Measurements from ENCODE around the gene SPATA12. TPM values are rescaled to one million over a fixed set of nuclear protein-coding genes. Genes with fewer than 3 reads are reported as not detected.

SPATA12 gene
- total RNA-seq, 4 donors from 2014 or later = not detected

GRCh38 chr3:57025237-57025636 lies 35.2 kb upstream of the SPATA12 start:
- intact Hi-C loops (cut with DNase I; ENCODE audit: low total_unique reads) = no loop called here
- WGBS, 2 donors (ENCODE audit: low coverage in 1 of 2) = 57% methylated on average over 3 of the region's 3 CpGs; no CpG with 5 or more reads in 1 of the 2 donors
- in situ Hi-C loops (cut with MboI; ENCODE audit: low pct_ligation_motif_present in 1 of 4, low pct_unique_long_range_greater_than_20kb in 1 of 4, low sequenced_read_pairs in 3 of 4) = no loop called here

GRCh38 chr3:57026944-57027343 lies 33.5 kb upstream of the SPATA12 start:
- WGBS, 2 donors (ENCODE audit: low coverage in 1 of 2) = 0 to 59% methylated on average over 1 to 2 of the region's 2 CpGs
- TF ChIP-seq EP300 (IDR thresholded peaks at IDR 0.05; ENCODE audit: low read depth) (no peak), POLR2AphosphoS5 (IDR thresholded peaks at IDR 0.05) (no peak), POLR2A (IDR thresholded peaks at IDR 0.05) (no peak), CTCF (IDR thresholded peaks at IDR 0.05) (no peak)
- in situ Hi-C loops (cut with MboI; ENCODE audit: low pct_ligation_motif_present in 1 of 4, low pct_unique_long_range_greater_than_20kb in 1 of 4, low sequenced_read_pairs in 3 of 4) = no loop called here
- H3K27ac ChIP-seq = no peak overlapping the region
- no peaks in the 10 kb centered on the region for H3K27me3 ChIP-seq
- no peak overlapping the region for H3K4me3 ChIP-seq
- no peaks in the 10 kb centered on the region for H3K9me3 ChIP-seq
- intact Hi-C loops (cut with DNase I; ENCODE audit: low total_unique reads) = no loop called here
- no peak for DNase-seq
- no peaks in the 10 kb centered on the region for H3K36me3 ChIP-seq
- H3K4me1 ChIP-seq = peaks cover 0 to 22% (median 14%) of the 10 kb centered on the region in 4 donors

More at GRCh38 chr3:57025237-57025636, 35.2 kb upstream of the SPATA12 start:
- H3K4me3 ChIP-seq = no peak overlapping the region
- TF ChIP-seq EP300 (IDR thresholded peaks at IDR 0.05; ENCODE audit: low read depth) = no peak
- TF ChIP-seq CTCF (IDR thresholded peaks at IDR 0.05) = no peak
- no peak for TF ChIP-seq POLR2AphosphoS5 (IDR thresholded peaks at IDR 0.05)
- no peak for TF ChIP-seq POLR2A (IDR thresholded peaks at IDR 0.05)
- H3K4me1 ChIP-seq = peaks cover 0 to 8% (median 5%) of the 10 kb centered on the region in 4 donors
- H3K27ac ChIP-seq = no peak overlapping the region
- DNase-seq = no peak
- H3K9me3 ChIP-seq = no peaks in the 10 kb centered on the region
- H3K27me3 ChIP-seq = no peaks in the 10 kb centered on the region
- no peaks in the 10 kb centered on the region for H3K36me3 ChIP-seq

GRCh38 chr3:57029383-57029782 lies 31.1 kb upstream of the SPATA12 start:
- Histone ChIP-seq H3K36me3 (no peaks in the 10 kb centered on the region), H3K4me1 (peaks cover 0 to 24% (median 18%) of the 10 kb centered on the region in 4 donors), H3K27me3 (no peaks in the 10 kb centered on the region), H3K4me3 (no peak overlapping the region), H3K9me3 (no peaks in the 10 kb centered on the region), H3K27ac (no peak overlapping the region)
- DNase-seq = no peak
- 95 to 100% methylated on average over 2 of the region's 2 CpGs for WGBS, 2 donors (ENCODE audit: low coverage in 1 of 2)
- in situ Hi-C loops (cut with MboI; ENCODE audit: low pct_ligation_motif_present in 1 of 4, low pct_unique_long_range_greater_than_20kb in 1 of 4, low sequenced_read_pairs in 3 of 4) (no loop called here), intact Hi-C loops (cut with DNase I; ENCODE audit: low total_unique reads) (no loop called here)
- TF ChIP-seq POLR2AphosphoS5 (IDR thresholded peaks at IDR 0.05) = no peak
- TF ChIP-seq POLR2A (IDR thresholded peaks at IDR 0.05) = no peak
- TF ChIP-seq EP300 (IDR thresholded peaks at IDR 0.05; ENCODE audit: low read depth) = no peak
- no peak for TF ChIP-seq CTCF (IDR thresholded peaks at IDR 0.05)

GRCh38 chr3:57029924-57030323 lies 30.5 kb upstream of the SPATA12 start:
- intact Hi-C loops (cut with DNase I; ENCODE audit: low total_unique reads) (no loop called here), in situ Hi-C loops (cut with MboI; ENCODE audit: low pct_ligation_motif_present in 1 of 4, low pct_unique_long_range_greater_than_20kb in 1 of 4, low sequenced_read_pairs in 3 of 4) (no loop called here)
- Histone ChIP-seq H3K27ac (no peak overlapping the region), H3K4me1 (peaks cover 0 to 24% (median 18%) of the 10 kb centered on the region in 4 donors), H3K4me3 (no peak overlapping the region), H3K27me3 (no peaks in the 10 kb centered on the region), H3K36me3 (no peaks in the 10 kb centered on the region), H3K9me3 (no peaks in the 10 kb centered on the region)
- no peak for DNase-seq
- WGBS, 2 donors (ENCODE audit: low coverage in 1 of 2) = 64% methylated on average over 7 of the region's 7 CpGs; no CpG with 5 or more reads in 1 of the 2 donors
- TF ChIP-seq POLR2A (IDR thresholded peaks at IDR 0.05) (no peak), POLR2AphosphoS5 (IDR thresholded peaks at IDR 0.05) (no peak), CTCF (IDR thresholded peaks at IDR 0.05) (no peak), EP300 (IDR thresholded peaks at IDR 0.05; ENCODE audit: low read depth) (no peak)
